ENCODE data around the gene FUT7. TPM values are rescaled to one million over a fixed set of nuclear protein-coding genes. Genes with fewer than 3 reads are reported as not detected.

Gene FUT7
- total and polyA plus RNA-seq, 2 donors (not counting 1 experiment from before 2014, with no cell fraction given): not detected

DNA sequence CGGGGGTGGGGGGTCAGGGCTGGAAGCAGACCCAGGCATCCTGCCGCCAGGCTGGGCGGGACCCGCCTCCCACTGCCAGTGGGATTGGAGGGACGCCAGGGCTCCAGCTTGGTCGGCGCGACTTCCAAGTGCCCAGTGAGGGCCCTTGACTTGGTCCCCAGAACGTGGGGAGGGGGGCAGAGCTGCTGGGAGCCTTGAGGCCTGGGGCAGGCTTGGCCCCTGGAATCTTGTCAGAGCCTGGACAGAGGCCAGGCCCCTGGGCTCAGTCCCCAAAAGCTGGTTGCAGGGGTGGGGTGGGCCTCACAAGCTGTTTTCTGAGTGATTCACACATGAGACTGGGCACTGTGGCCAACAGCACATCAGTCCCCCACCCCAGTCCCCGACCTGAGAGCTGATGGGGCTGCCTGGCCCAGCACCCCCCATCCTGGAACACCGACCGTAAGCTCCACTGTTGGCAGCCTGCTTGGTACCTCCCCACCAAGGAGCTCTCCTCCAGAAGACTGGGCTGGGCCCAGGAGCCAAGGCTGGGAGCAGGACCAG lies 36.0 kb downstream of the FUT7 start:
- peak overlapping the region in 1 of 4 experiments; percentile 1 for H3K4me3 ChIP-seq (replicated peaks in 1 of 4; ENCODE audit: control extremely low read depth in 1 of 4, insufficient read depth in 1 of 4, low read depth in 3 of 4, low read length in 4 of 4)
- no peak overlapping the region for H3K9ac ChIP-seq (ENCODE audit: insufficient read depth, low read length)
- H3K79me2 ChIP-seq (ENCODE audit: control insufficient read depth, insufficient read depth, low read length): peaks cover 4% of the 10 kb centered on the region
- no peak overlapping the region for H2AFZ ChIP-seq (ENCODE audit: low read length)
- no peaks in the 10 kb centered on the region for H3K9me3 ChIP-seq (ENCODE audit: control insufficient read depth, insufficient read depth, low read depth, low read length)
- peak overlapping the region; percentile 54 for H3K4me2 ChIP-seq (ENCODE audit: extremely low read depth, insufficient read depth, low read length)
- peak; percentile 39 to 50 for DNase-seq (ENCODE audit: low read depth in 2 of 2)
- H3K27ac ChIP-seq (ENCODE audit: insufficient read depth, low read length): no peak overlapping the region
- no peaks in the 10 kb centered on the region for H3K27me3 ChIP-seq (ENCODE audit: control insufficient read depth, insufficient read depth, low read length)
- H3K4me1 ChIP-seq (ENCODE audit: control insufficient read depth, extremely low read depth, insufficient read depth, low read length): peaks cover 18% of the 10 kb centered on the region
- peaks cover 2% of the 10 kb centered on the region for H3K36me3 ChIP-seq (ENCODE audit: control insufficient read depth, insufficient read depth, low read length)
- no peak for TF ChIP-seq EZH2 (IDR thresholded peaks at IDR 0.05; ENCODE audit: low read length, missing control alignments)
- TF ChIP-seq, protein P1, sequence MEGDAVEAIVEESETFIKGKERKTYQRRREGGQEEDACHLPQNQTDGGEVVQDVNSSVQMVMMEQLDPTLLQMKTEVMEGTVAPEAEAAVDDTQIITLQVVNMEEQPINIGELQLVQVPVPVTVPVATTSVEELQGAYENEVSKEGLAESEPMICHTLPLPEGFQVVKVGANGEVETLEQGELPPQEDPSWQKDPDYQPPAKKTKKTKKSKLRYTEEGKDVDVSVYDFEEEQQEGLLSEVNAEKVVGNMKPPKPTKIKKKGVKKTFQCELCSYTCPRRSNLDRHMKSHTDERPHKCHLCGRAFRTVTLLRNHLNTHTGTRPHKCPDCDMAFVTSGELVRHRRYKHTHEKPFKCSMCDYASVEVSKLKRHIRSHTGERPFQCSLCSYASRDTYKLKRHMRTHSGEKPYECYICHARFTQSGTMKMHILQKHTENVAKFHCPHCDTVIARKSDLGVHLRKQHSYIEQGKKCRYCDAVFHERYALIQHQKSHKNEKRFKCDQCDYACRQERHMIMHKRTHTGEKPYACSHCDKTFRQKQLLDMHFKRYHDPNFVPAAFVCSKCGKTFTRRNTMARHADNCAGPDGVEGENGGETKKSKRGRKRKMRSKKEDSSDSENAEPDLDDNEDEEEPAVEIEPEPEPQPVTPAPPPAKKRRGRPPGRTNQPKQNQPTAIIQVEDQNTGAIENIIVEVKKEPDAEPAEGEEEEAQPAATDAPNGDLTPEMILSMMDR (conservative IDR thresholded peaks at IDR 0.05 in 1 of 2, IDR thresholded peaks at IDR 0.05 in 1 of 2; ENCODE audit: low read depth in 1 of 2, low read length in 2 of 2): no peak
- no peaks in the 10 kb centered on the region for H4K20me1 ChIP-seq (ENCODE audit: control insufficient read depth, extremely low read depth, insufficient read depth, low read length)

DNA sequence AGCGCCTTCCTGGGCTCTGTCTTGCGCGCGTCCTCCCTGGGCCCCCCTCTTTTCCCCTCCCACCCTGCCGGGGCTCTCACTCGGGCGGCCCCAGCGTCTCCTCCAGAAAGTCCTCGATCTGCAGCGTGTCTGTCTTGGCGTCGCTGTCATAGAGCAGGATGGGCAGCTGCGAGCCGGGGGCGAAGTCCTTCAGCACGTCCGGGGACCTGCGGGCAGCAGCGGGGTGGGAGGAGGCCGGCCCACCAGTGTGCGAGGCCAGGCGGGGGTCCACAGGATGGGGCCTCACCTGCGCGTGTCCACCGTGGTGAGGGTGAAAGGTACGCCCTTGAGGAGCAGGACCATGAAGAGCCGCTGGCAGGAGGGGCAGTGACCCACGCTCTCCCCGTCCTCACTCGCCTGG lies 36.5 kb downstream of the FUT7 start:
- no peak overlapping the region for H2AFZ ChIP-seq (ENCODE audit: low read length)
- no peak overlapping the region for H3K4me2 ChIP-seq (ENCODE audit: extremely low read depth, insufficient read depth, low read length)
- H3K27me3 ChIP-seq (ENCODE audit: control insufficient read depth, insufficient read depth, low read length): peaks cover 3% of the 10 kb centered on the region
- no peak overlapping the region for H3K4me3 ChIP-seq (replicated peaks in 1 of 4; ENCODE audit: control extremely low read depth in 1 of 4, insufficient read depth in 1 of 4, low read depth in 3 of 4, low read length in 4 of 4)
- DNase-seq (ENCODE audit: low read depth in 2 of 2): no peak
- H3K79me2 ChIP-seq (ENCODE audit: control insufficient read depth, insufficient read depth, low read length): peaks cover 4% of the 10 kb centered on the region
- no peak overlapping the region for H3K27ac ChIP-seq (ENCODE audit: insufficient read depth, low read length)
- no peaks in the 10 kb centered on the region for H3K9me3 ChIP-seq (ENCODE audit: control insufficient read depth, insufficient read depth, low read depth, low read length)
- no peak overlapping the region for H3K9ac ChIP-seq (ENCODE audit: insufficient read depth, low read length)
- no peak for TF ChIP-seq EZH2 (IDR thresholded peaks at IDR 0.05; ENCODE audit: low read length, missing control alignments)
- TF ChIP-seq, protein P1 (conservative IDR thresholded peaks at IDR 0.05 in 1 of 2, IDR thresholded peaks at IDR 0.05 in 1 of 2; ENCODE audit: low read depth in 1 of 2, low read length in 2 of 2): no peak
- H4K20me1 ChIP-seq (ENCODE audit: control insufficient read depth, extremely low read depth, insufficient read depth, low read length): no peaks in the 10 kb centered on the region
- peaks cover 2% of the 10 kb centered on the region for H3K36me3 ChIP-seq (ENCODE audit: control insufficient read depth, insufficient read depth, low read length)
- H3K4me1 ChIP-seq (ENCODE audit: control insufficient read depth, extremely low read depth, insufficient read depth, low read length): peaks cover 15% of the 10 kb centered on the region

GRCh38 chr9:136994888-136995230 lies 37.0 kb downstream of the FUT7 start:
- H4K20me1 ChIP-seq (ENCODE audit: control insufficient read depth, extremely low read depth, insufficient read depth, low read length): no peaks in the 10 kb centered on the region
- peaks cover 4% of the 10 kb centered on the region for H3K79me2 ChIP-seq (ENCODE audit: control insufficient read depth, insufficient read depth, low read length)
- H3K36me3 ChIP-seq (ENCODE audit: control insufficient read depth, insufficient read depth, low read length): peaks cover 2% of the 10 kb centered on the region
- TF ChIP-seq, protein P1 (conservative IDR thresholded peaks at IDR 0.05 in 1 of 2, IDR thresholded peaks at IDR 0.05 in 1 of 2; ENCODE audit: low read depth in 1 of 2, low read length in 2 of 2): no peak
- TF ChIP-seq EZH2 (IDR thresholded peaks at IDR 0.05; ENCODE audit: low read length, missing control alignments): no peak
- H3K4me3 ChIP-seq (replicated peaks in 1 of 4; ENCODE audit: control extremely low read depth in 1 of 4, insufficient read depth in 1 of 4, low read depth in 3 of 4, low read length in 4 of 4): no peak overlapping the region
- H2AFZ ChIP-seq (ENCODE audit: low read length): no peak overlapping the region
- H3K27ac ChIP-seq (ENCODE audit: insufficient read depth, low read length): no peak overlapping the region
- H3K4me1 ChIP-seq (ENCODE audit: control insufficient read depth, extremely low read depth, insufficient read depth, low read length): peaks cover 14% of the 10 kb centered on the region
- H3K9ac ChIP-seq (ENCODE audit: insufficient read depth, low read length): no peak overlapping the region
- H3K27me3 ChIP-seq (ENCODE audit: control insufficient read depth, insufficient read depth, low read length): peaks cover 6% of the 10 kb centered on the region
- H3K9me3 ChIP-seq (ENCODE audit: control insufficient read depth, insufficient read depth, low read depth, low read length): no peaks in the 10 kb centered on the region
- H3K4me2 ChIP-seq (ENCODE audit: extremely low read depth, insufficient read depth, low read length): no peak overlapping the region
- no peak for DNase-seq (ENCODE audit: low read depth in 2 of 2)
